Stimulated activated CD8-positive, alpha-beta memory T cell treated with anti-CD3 and anti-CD28 coated beads, Interleukin-15, amount 100 ng/mL, for 24 hours (primary cell): ENCODE measurements around the gene ADGRB3.
"Not testable (repeated sequence)": the region's sequence is repeated elsewhere in the genome, so short reads cannot be mapped to it uniquely, and the experiment has no call there.

Experiments used
- DNase-seq: peaks from one replicate; pipeline ENCODE4 v3.0.0-alpha.2; 2020; ENCODE audit warnings: low read depth

ADGRB3 gene

GRCh38 chr6:68650142-68650541 lies 15.1 kb downstream of the ADGRB3 start:
- no peak for DNase-seq

- DNase-seq, result no peak
These were observed 16.2 kb downstream of the ADGRB3 start for GRCh38 chr6:68651011-68651985.

GRCh38 chr6:68652117-68652536 lies 17.0 kb downstream of the ADGRB3 start:
- no peak for DNase-seq

GRCh38 chr6:68653074-68653705 lies 18.1 kb downstream of the ADGRB3 start:
- no peak for DNase-seq

GRCh38 chr6:68653706-68654089 lies 18.6 kb downstream of the ADGRB3 start:
- DNase-seq, result no peak

- DNase-seq, result no peak
These were observed 19.1 kb downstream of the ADGRB3 start for GRCh38 chr6:68654134-68654533.

- no peak for DNase-seq
These were observed 19.9 kb downstream of the ADGRB3 start for GRCh38 chr6:68655028-68655427.

- no peak for DNase-seq
These were observed 22.5 kb downstream of the ADGRB3 start for GRCh38 chr6:68657374-68658139.

- no peak for DNase-seq
These were observed 23.3 kb downstream of the ADGRB3 start for GRCh38 chr6:68658338-68658737.

GRCh38 chr6:68673255-68673654 lies 38.2 kb downstream of the ADGRB3 start:
- no peak for DNase-seq

GRCh38 chr6:68675548-68675947 lies 40.5 kb downstream of the ADGRB3 start:
- DNase-seq, result no peak

- DNase-seq, result not testable (repeated sequence)
These were observed 41.0 kb downstream of the ADGRB3 start for GRCh38 chr6:68676094-68676493.

- DNase-seq, result no peak
These were observed 42.0 kb downstream of the ADGRB3 start for GRCh38 chr6:68677058-68677457.

GRCh38 chr6:68679399-68679798 lies 44.3 kb downstream of the ADGRB3 start:
- no peak for DNase-seq

- no peak for DNase-seq
These were observed 45.2 kb downstream of the ADGRB3 start for GRCh38 chr6:68680264-68680663.

- no peak for DNase-seq
These were observed 54.8 kb downstream of the ADGRB3 start for GRCh38 chr6:68689910-68690309.

- DNase-seq, result no peak
These were observed 56.0 kb downstream of the ADGRB3 start for GRCh38 chr6:68691120-68691519.

GRCh38 chr6:68693271-68693670 lies 58.2 kb downstream of the ADGRB3 start:
- DNase-seq, result no peak

GRCh38 chr6:68695403-68695802 lies 60.3 kb downstream of the ADGRB3 start:
- DNase-seq, result no peak

GRCh38 chr6:68695838-68696237 lies 60.8 kb downstream of the ADGRB3 start:
- no peak for DNase-seq

- DNase-seq, result no peak
These were observed 62.3 kb downstream of the ADGRB3 start for GRCh38 chr6:68697394-68697793.

- no peak for DNase-seq
These were observed 66.1 kb downstream of the ADGRB3 start for GRCh38 chr6:68701159-68701558.

- no peak for DNase-seq
These were observed 69.4 kb downstream of the ADGRB3 start for GRCh38 chr6:68704485-68704884.
